ENCODE data around the gene IQCK. TPM values are rescaled to one million over a fixed set of nuclear protein-coding genes. Genes with fewer than 3 reads are reported as not detected.

IQCK gene
- total RNA-seq, 2 donors from 2014 or later = 13.1 to 13.2 TPM

DNA sequence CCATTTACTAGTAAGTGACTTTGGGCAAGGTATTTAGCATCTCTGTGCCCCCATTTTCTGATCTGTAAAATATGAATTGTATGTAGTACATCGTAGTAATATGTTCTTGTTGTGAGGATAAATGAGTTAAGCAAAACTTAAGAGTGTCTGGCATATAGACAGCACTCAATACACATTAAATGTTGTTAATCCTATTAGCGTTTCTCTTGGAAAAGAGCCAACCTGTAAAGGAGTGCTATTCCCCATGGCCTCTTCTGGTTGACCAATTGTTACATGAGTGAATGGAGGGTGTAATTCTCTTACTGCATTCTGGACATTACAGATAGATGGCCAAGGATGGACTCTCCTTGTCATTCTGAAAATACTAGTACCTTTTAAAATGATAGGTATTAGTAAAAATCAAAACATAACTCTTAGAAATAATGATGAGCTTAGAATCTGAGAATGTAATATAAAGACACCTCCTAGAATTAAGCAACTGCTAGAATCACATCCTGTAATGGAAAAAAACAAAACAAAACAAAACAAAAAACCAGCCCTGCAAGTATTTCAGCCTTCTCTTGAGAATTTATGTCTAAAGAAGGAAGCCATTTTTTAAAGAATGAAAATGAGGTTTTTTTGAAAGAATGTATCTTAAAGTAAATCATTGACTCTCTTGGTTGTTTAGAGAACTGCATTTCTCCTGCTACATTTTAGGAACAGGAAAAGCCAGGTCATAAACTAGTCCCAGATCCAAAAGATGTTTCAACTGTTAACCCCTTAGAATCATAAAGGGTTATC is 30.5 kb downstream of the IQCK start:
- Histone ChIP-seq H3K36me3 (no peaks in the 10 kb centered on the region), H3K9ac (ENCODE audit: low read depth in 2 of 2, low read length in 2 of 2) (no peak overlapping the region), H3K27me3 (no peaks in the 10 kb centered on the region), H3K4me3 (no peak overlapping the region), H3K27ac (no peak overlapping the region), H3K4me1 (no peaks in the 10 kb centered on the region), H3K9me3 (no peaks in the 10 kb centered on the region)
- DNase-seq = no peak
- intact Hi-C loops (cut with DNase I) = no loop called here
- TF ChIP-seq, protein P1, sequence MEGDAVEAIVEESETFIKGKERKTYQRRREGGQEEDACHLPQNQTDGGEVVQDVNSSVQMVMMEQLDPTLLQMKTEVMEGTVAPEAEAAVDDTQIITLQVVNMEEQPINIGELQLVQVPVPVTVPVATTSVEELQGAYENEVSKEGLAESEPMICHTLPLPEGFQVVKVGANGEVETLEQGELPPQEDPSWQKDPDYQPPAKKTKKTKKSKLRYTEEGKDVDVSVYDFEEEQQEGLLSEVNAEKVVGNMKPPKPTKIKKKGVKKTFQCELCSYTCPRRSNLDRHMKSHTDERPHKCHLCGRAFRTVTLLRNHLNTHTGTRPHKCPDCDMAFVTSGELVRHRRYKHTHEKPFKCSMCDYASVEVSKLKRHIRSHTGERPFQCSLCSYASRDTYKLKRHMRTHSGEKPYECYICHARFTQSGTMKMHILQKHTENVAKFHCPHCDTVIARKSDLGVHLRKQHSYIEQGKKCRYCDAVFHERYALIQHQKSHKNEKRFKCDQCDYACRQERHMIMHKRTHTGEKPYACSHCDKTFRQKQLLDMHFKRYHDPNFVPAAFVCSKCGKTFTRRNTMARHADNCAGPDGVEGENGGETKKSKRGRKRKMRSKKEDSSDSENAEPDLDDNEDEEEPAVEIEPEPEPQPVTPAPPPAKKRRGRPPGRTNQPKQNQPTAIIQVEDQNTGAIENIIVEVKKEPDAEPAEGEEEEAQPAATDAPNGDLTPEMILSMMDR (IDR thresholded peaks at IDR 0.05) = no peak

DNA sequence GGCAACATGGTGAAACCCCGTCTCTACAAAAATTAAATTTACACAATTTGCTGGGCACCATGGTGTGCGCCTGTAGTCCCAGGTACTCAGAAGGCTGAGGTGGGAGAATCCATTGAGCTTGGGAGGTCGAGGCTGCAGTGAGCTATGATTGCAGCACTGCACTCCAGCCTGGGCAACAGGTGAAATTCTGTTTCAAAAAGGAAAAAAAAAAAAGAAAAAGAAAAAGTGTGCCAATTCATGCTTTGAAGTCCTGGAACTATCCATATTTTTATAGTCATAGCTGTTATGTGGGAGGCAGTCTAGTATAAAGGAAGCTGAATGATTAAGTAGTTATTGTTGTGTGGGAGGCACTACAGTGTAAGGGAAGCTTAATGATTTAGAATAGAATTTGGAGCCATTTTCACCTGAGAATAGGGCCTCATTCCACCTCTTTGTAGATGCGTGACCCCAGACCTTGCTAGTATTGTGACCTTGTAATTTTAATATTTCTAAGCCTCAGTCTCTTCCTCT is 31.6 kb downstream of the IQCK start:
- Histone ChIP-seq H3K9me3 (no peaks in the 10 kb centered on the region), H3K27ac (no peak overlapping the region), H3K36me3 (no peaks in the 10 kb centered on the region), H3K9ac (ENCODE audit: low read depth in 2 of 2, low read length in 2 of 2) (no peak overlapping the region), H3K4me3 (no peak overlapping the region), H3K27me3 (no peaks in the 10 kb centered on the region), H3K4me1 (no peaks in the 10 kb centered on the region)
- intact Hi-C loops (cut with DNase I) = no loop called here
- TF ChIP-seq, protein P1 (IDR thresholded peaks at IDR 0.05) = no peak
- no peak for DNase-seq

DNA sequence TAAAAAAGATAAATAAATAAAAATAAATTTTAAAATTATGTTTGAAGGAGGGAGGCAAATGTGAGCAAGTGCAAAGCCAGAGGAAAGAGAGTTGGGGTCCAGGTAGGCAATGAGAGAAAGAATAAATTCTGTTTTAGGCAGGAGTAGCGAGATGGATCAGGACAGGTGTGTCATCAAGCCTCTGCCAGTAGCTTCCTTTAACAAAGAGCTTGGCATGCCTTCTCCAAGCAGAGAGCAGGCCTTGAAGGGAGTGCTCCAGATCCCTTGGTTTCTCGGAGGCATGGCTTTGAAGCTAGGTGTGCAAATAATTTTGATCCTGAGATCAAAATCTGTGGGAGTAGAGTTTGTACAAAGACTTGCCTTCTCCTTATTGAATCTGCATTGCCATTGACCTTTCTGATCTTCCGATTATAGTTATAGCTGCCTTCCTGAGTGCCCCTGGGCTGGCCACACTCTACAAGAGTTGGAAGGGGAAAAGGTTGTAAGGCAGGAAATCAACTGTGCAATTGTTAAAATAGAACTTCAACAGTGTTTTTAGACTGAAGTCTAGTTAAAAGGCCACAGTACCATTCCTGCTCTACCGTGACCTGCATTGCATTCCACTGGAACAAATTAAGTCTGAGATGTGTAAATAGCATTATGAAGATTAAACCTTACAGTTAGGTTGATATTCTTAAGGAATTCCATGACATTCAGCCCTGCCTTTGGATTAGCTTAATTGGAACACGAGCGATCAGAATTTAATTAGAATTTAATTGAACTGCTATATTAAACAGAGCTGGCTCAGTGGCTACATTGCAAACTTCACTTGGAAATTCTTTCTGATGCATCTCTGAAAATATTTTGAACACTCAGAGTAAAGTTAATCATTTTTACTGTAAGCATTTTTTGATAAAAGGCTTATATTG is 33.7 kb downstream of the IQCK start:
- no peak overlapping the region for H3K4me3 ChIP-seq
- no peak overlapping the region for H3K27ac ChIP-seq
- no peaks in the 10 kb centered on the region for H3K4me1 ChIP-seq
- DNase-seq = no peak
- TF ChIP-seq, protein P1 (IDR thresholded peaks at IDR 0.05) = no peak
- intact Hi-C loops (cut with DNase I) = no loop called here
- no peaks in the 10 kb centered on the region for H3K36me3 ChIP-seq
- H3K9me3 ChIP-seq = no peaks in the 10 kb centered on the region
- H3K27me3 ChIP-seq = no peaks in the 10 kb centered on the region
- no peak overlapping the region for H3K9ac ChIP-seq (ENCODE audit: low read depth in 2 of 2, low read length in 2 of 2)

DNA sequence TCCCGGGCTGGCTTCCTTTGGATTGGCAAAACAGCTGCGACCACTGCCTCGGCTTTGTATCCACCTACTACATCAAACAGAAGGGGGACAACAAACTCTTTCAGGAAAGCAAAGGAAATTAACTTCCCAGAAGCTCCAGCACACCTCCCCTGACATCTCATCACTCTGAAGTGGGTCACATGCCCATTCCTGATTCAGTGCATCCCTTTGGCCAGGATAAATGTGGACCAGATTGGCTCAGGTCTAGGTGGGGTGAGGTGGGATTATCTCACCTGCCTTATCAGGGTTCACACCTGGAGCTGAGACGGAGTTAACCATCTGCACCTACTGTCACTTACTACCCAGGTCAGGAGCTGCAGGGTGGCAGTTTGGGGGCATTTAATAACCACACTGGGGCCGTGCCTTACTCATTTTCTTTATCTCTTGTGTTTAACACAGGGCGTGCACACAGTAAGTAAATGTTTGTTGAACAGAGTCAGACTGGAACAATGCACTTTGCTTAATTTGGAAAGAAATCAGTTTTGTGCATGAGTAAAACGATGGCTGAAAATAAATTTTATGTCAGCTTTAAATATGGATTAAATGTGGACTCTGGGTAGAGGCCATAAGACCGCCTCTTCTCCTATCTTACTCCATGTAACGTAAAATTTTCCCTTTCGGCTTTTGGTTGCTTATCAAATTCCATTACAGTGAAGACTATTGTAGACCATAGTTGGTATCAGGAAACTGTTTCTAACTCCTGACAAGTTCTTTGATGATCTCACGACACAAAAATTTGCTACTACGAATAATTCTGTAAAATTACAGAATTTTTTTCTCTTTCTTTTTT is 36.0 kb downstream of the IQCK start:
- H3K27me3 ChIP-seq = no peaks in the 10 kb centered on the region
- H3K36me3 ChIP-seq = no peaks in the 10 kb centered on the region
- no peak overlapping the region for H3K4me3 ChIP-seq
- H3K4me1 ChIP-seq = peaks cover 2% of the 10 kb centered on the region
- peak; percentile 64 for DNase-seq
- H3K27ac ChIP-seq = peak overlapping the region; percentile 24
- H3K9ac ChIP-seq (ENCODE audit: low read depth in 2 of 2, low read length in 2 of 2) = no peak overlapping the region
- H3K9me3 ChIP-seq = no peaks in the 10 kb centered on the region
- TF ChIP-seq, protein P1 (IDR thresholded peaks at IDR 0.05) = no peak
- intact Hi-C loops (cut with DNase I) = no loop called here

DNA sequence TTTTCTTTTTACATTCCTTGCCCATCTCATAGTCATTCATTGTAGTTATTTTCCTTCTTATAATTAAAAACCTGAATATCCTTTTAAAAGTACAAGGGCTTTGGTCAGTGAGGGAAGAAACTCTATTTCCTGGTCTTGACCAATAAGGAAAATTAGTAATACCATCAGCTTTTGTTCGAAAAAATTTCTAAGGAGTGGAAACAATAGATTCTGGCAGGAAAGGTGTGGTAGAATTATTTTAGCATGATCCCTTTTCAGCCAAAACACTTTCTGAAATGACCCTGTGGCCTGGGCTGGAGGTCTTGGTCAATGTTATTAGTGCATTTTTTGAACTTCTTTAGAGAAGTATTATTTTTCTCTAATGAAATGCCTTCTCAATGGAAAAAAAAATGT is 36.6 kb downstream of the IQCK start:
- H3K27ac ChIP-seq = peak overlapping the region; percentile 14
- TF ChIP-seq, protein P1 (IDR thresholded peaks at IDR 0.05) = no peak
- no peaks in the 10 kb centered on the region for H3K27me3 ChIP-seq
- H3K9me3 ChIP-seq = no peaks in the 10 kb centered on the region
- intact Hi-C loops (cut with DNase I) = no loop called here
- no peak overlapping the region for H3K9ac ChIP-seq (ENCODE audit: low read depth in 2 of 2, low read length in 2 of 2)
- no peaks in the 10 kb centered on the region for H3K36me3 ChIP-seq
- no peak for DNase-seq
- H3K4me1 ChIP-seq = peaks cover 2% of the 10 kb centered on the region
- no peak overlapping the region for H3K4me3 ChIP-seq
